GM12878 (cell line): ENCODE measurements around the gene RABEP2. TPM values are rescaled to one million over a fixed set of nuclear protein-coding genes. Genes with fewer than 3 reads are reported as not detected.

Experiments used
- CBX5 ChIP-seq: sonication (generic); IDR thresholded peaks from 2 replicates; pipeline ENCODE4 v1.6.1; 2016; ENCODE audit warnings: low read depth, moderate library complexity, mild to moderate bottlenecking, inconsistent platforms
- PRDM15 ChIP-seq: fragments of 450-650 bp; formaldehyde crosslinking; IDR thresholded peaks from 2 replicates; pipeline ENCODE4 v1.4.0; 2020; ENCODE audit warnings: mild to moderate bottlenecking, moderate library complexity
- RAD21 ChIP-seq: IDR thresholded peaks from 2 replicates; pipeline ENCODE4 v1.6.1; 2011; ENCODE audit warnings: mild to moderate bottlenecking, low read depth, low read length, moderate library complexity; ENCODE audit not compliant: insufficient read depth
- polyA plus RNA-seq, 11 experiments: library from polyadenylated mRNA; depleted of rRNA in 4 of 11; unstranded in 6 of 11; stranded (reverse) in 5 of 11; fragments of >200 nt; fragmentation: Nextera tagmentation in 4 of 11; fragmentation: Illumina TruSeq in 1 of 11; extraction: Ambion mirVana in 4 of 11; extraction: Trizol in 1 of 11; gene quantifications; 1 replicate in 1 of 11; 2 replicates in 10 of 11; pipeline versions ENCODE4 v1.2.1 to v1.2.3, GENCODE V29; 2011 to 2016; ENCODE audit warnings: inconsistent platforms in 2 of 11, missing spikeins in 2 of 11, low read depth in 1 of 11
- small RNA-seq: library from RNA; depleted of rRNA; stranded (forward); fragments of <200 nt; gene quantifications from one replicate; pipeline ENCODE3, GENCODE V24; 2014
- total RNA-seq, 4 experiments: library from RNA; depleted of rRNA in 3 of 4; stranded (reverse); fragments of >200 nt in 3 of 4; fragmentation: Illumina TruSeq in 1 of 4; extraction: Trizol in 1 of 4; gene quantifications; 2 replicates each; pipeline versions ENCODE4 v1.2.1 to v1.2.3, GENCODE V29; 2013 to 2021

RABEP2 gene
- total and polyA plus RNA-seq, 10 of the 15 experiments (the other 5 are each of a cell fraction or from before 2014, with no cell fraction given), result 0.47 to 33.2 (median 18.6) TPM

DNA sequence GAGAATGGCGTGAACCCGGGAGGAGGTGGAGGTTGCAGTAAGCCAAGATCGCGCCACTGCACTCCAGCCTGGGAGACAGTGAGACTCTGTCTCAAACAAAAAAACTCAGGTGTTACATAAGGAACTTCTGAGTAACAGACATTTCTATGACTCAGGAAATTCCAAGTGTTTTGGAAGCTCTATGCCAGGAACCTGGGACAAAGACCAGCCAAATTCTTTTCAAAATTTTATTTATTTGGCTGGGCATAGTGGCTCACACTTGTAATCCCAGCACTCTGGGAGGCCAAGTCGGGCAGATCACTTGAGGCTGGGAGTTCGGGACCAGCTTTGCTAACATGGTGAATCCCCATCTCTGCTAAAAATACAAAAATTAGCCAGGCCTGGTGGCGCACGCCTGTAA lies 66.6 kb downstream of the RABEP2 start (continued):
- TF ChIP-seq PRDM15, result no peak
- TF ChIP-seq CBX5, result no peak
- no peak for TF ChIP-seq RAD21

Small RNA genes within 50 kb of the gene (small RNA-seq; reads per million reads assigned to genes)
- gene RF00416, result not detected

Other genes with a start within 250 kb of the RABEP2 start
Only the 7 nearest of the 10 such genes appear.
- 245 and 274 TPM in 2 replicates for gene TUFM, start 78.9 kb downstream of the RABEP2 start, total RNA-seq (2014; rRNA removed)
- 145 and 161 TPM in 2 replicates for gene TUFM, start 78.9 kb downstream of the RABEP2 start, total RNA-seq (2014; rRNA removed; fragmentation: Illumina TruSeq; extraction: Trizol)
- gene TUFM, start 78.9 kb downstream of the RABEP2 start, total RNA-seq (2021), result 258 and 260 TPM in 2 replicates
- 68.9 and 117 TPM in 2 replicates for gene TUFM, start 78.9 kb downstream of the RABEP2 start, polyA plus RNA-seq (2011; rRNA removed)
- 92.2 and 172 TPM in 2 replicates for gene TUFM, start 78.9 kb downstream of the RABEP2 start, polyA plus RNA-seq (2014; fragmentation: Illumina TruSeq; extraction: Trizol)
- 100 to 1,000 TPM in 1 of 2 experiments, 10 to 100 TPM in 1; 23.4 to 101 TPM for gene TUFM, start 78.9 kb downstream of the RABEP2 start, polyA plus RNA-seq (2014; fragmentation: Nextera tagmentation; extraction: Ambion mirVana)
- 191 and 231 TPM in 2 replicates for gene TUFM, start 78.9 kb downstream of the RABEP2 start, polyA plus RNA-seq (2014; rRNA removed)
- gene TUFM, start 78.9 kb downstream of the RABEP2 start, polyA plus RNA-seq (2016; fragmentation: Nextera tagmentation; extraction: Ambion mirVana), result 100 to 1,000 TPM; 336 to 354 TPM
- 18.4 and 18.5 TPM in 2 replicates for gene SH2B1, start 61.4 kb downstream of the RABEP2 start, total RNA-seq (2014; rRNA removed)
- 9.8 and 10.6 TPM in 2 replicates for gene SH2B1, start 61.4 kb downstream of the RABEP2 start, total RNA-seq (2014; rRNA removed; fragmentation: Illumina TruSeq; extraction: Trizol)
- gene SH2B1, start 61.4 kb downstream of the RABEP2 start, total RNA-seq (2021), result 34.9 and 42.1 TPM in 2 replicates
- gene SH2B1, start 61.4 kb downstream of the RABEP2 start, polyA plus RNA-seq (2011; rRNA removed), result 6.7 and 17.8 TPM in 2 replicates
- gene SH2B1, start 61.4 kb downstream of the RABEP2 start, polyA plus RNA-seq (2014; fragmentation: Illumina TruSeq; extraction: Trizol), result 9.9 and 16.6 TPM in 2 replicates
- gene SH2B1, start 61.4 kb downstream of the RABEP2 start, polyA plus RNA-seq (2014; fragmentation: Nextera tagmentation; extraction: Ambion mirVana), result under 1 TPM; 0.18 to 0.46 TPM
- 34.9 and 44.3 TPM in 2 replicates for gene SH2B1, start 61.4 kb downstream of the RABEP2 start, polyA plus RNA-seq (2014; rRNA removed)
- gene SH2B1, start 61.4 kb downstream of the RABEP2 start, polyA plus RNA-seq (2016; fragmentation: Nextera tagmentation; extraction: Ambion mirVana), result 1 to 10 TPM; 6.0 to 6.8 TPM
- 0.28 and 0.38 TPM in 2 replicates for gene ATP2A1, start 46.8 kb downstream of the RABEP2 start, total RNA-seq (2014; rRNA removed)
- gene ATP2A1, start 46.8 kb downstream of the RABEP2 start, total RNA-seq (2014; rRNA removed; fragmentation: Illumina TruSeq; extraction: Trizol), result 0.28 and 1.6 TPM in 2 replicates
- 0.96 and 1.1 TPM in 2 replicates for gene ATP2A1, start 46.8 kb downstream of the RABEP2 start, total RNA-seq (2021)
- 0.35 and 0.62 TPM in 2 replicates for gene ATP2A1, start 46.8 kb downstream of the RABEP2 start, polyA plus RNA-seq (2011; rRNA removed)
- gene ATP2A1, start 46.8 kb downstream of the RABEP2 start, polyA plus RNA-seq (2014; fragmentation: Illumina TruSeq; extraction: Trizol), result 0.54 and 1.8 TPM in 2 replicates
- under 1 TPM; 0.13 to 0.37 TPM for gene ATP2A1, start 46.8 kb downstream of the RABEP2 start, polyA plus RNA-seq (2014; fragmentation: Nextera tagmentation; extraction: Ambion mirVana)
- 0.77 and 1.3 TPM in 2 replicates for gene ATP2A1, start 46.8 kb downstream of the RABEP2 start, polyA plus RNA-seq (2014; rRNA removed)
- 1 to 10 TPM; 1.5 to 1.7 TPM for gene ATP2A1, start 46.8 kb downstream of the RABEP2 start, polyA plus RNA-seq (2016; fragmentation: Nextera tagmentation; extraction: Ambion mirVana)
- gene CD19, start 6.7 kb upstream of the RABEP2 start, total RNA-seq (2014; rRNA removed), result 93.0 and 99.7 TPM in 2 replicates
- gene CD19, start 6.7 kb upstream of the RABEP2 start, total RNA-seq (2014; rRNA removed; fragmentation: Illumina TruSeq; extraction: Trizol), result 41.5 and 45.1 TPM in 2 replicates
- gene CD19, start 6.7 kb upstream of the RABEP2 start, total RNA-seq (2021), result 86.1 and 91.6 TPM in 2 replicates
- gene CD19, start 6.7 kb upstream of the RABEP2 start, polyA plus RNA-seq (2011; rRNA removed), result 32.1 and 53.9 TPM in 2 replicates
- 38.0 and 62.8 TPM in 2 replicates for gene CD19, start 6.7 kb upstream of the RABEP2 start, polyA plus RNA-seq (2014; fragmentation: Illumina TruSeq; extraction: Trizol)
- gene CD19, start 6.7 kb upstream of the RABEP2 start, polyA plus RNA-seq (2014; fragmentation: Nextera tagmentation; extraction: Ambion mirVana), result 1 to 10 TPM; 1.2 to 7.0 TPM
- 125 and 129 TPM in 2 replicates for gene CD19, start 6.7 kb upstream of the RABEP2 start, polyA plus RNA-seq (2014; rRNA removed)
- gene CD19, start 6.7 kb upstream of the RABEP2 start, polyA plus RNA-seq (2016; fragmentation: Nextera tagmentation; extraction: Ambion mirVana), result 100 to 1,000 TPM in 1 of 2 experiments, 10 to 100 TPM in 1; 98.1 to 114 TPM
- 52.1 and 54.4 TPM in 2 replicates for gene NFATC2IP, start 25.7 kb upstream of the RABEP2 start, total RNA-seq (2014; rRNA removed)
- 33.8 and 37.8 TPM in 2 replicates for gene NFATC2IP, start 25.7 kb upstream of the RABEP2 start, total RNA-seq (2014; rRNA removed; fragmentation: Illumina TruSeq; extraction: Trizol)
- gene NFATC2IP, start 25.7 kb upstream of the RABEP2 start, total RNA-seq (2021), result 44.3 and 51.8 TPM in 2 replicates
- 80.2 and 93.9 TPM in 2 replicates for gene NFATC2IP, start 25.7 kb upstream of the RABEP2 start, polyA plus RNA-seq (2011; rRNA removed)
- 57.1 and 60.7 TPM in 2 replicates for gene NFATC2IP, start 25.7 kb upstream of the RABEP2 start, polyA plus RNA-seq (2014; fragmentation: Illumina TruSeq; extraction: Trizol)
- gene NFATC2IP, start 25.7 kb upstream of the RABEP2 start, polyA plus RNA-seq (2014; fragmentation: Nextera tagmentation; extraction: Ambion mirVana), result 10 to 100 TPM; 12.2 to 16.2 TPM
- gene NFATC2IP, start 25.7 kb upstream of the RABEP2 start, polyA plus RNA-seq (2014; rRNA removed), result 75.1 and 75.2 TPM in 2 replicates
- 10 to 100 TPM; 41.2 to 42.0 TPM for gene NFATC2IP, start 25.7 kb upstream of the RABEP2 start, polyA plus RNA-seq (2016; fragmentation: Nextera tagmentation; extraction: Ambion mirVana)
- 13.2 and 16.7 TPM in 2 replicates for gene SPNS1, start 49.5 kb upstream of the RABEP2 start, total RNA-seq (2014; rRNA removed)
- 3.7 and 4.1 TPM in 2 replicates for gene SPNS1, start 49.5 kb upstream of the RABEP2 start, total RNA-seq (2014; rRNA removed; fragmentation: Illumina TruSeq; extraction: Trizol)
- gene SPNS1, start 49.5 kb upstream of the RABEP2 start, total RNA-seq (2021), result 26.5 and 27.8 TPM in 2 replicates
- 2.7 and 4.8 TPM in 2 replicates for gene SPNS1, start 49.5 kb upstream of the RABEP2 start, polyA plus RNA-seq (2011; rRNA removed)
- 2.5 and 7.2 TPM in 2 replicates for gene SPNS1, start 49.5 kb upstream of the RABEP2 start, polyA plus RNA-seq (2014; fragmentation: Illumina TruSeq; extraction: Trizol)
- 1 to 10 TPM in 1 of 2 experiments, under 1 TPM in 1; 0.16 to 2.3 TPM for gene SPNS1, start 49.5 kb upstream of the RABEP2 start, polyA plus RNA-seq (2014; fragmentation: Nextera tagmentation; extraction: Ambion mirVana)
- 21.4 and 22.5 TPM in 2 replicates for gene SPNS1, start 49.5 kb upstream of the RABEP2 start, polyA plus RNA-seq (2014; rRNA removed)
- 10 to 100 TPM; 27.4 to 37.6 TPM for gene SPNS1, start 49.5 kb upstream of the RABEP2 start, polyA plus RNA-seq (2016; fragmentation: Nextera tagmentation; extraction: Ambion mirVana)
- 1.7 and 2.0 TPM in 2 replicates for gene LAT, start 59.8 kb upstream of the RABEP2 start, total RNA-seq (2014; rRNA removed)
- gene LAT, start 59.8 kb upstream of the RABEP2 start, total RNA-seq (2014; rRNA removed; fragmentation: Illumina TruSeq; extraction: Trizol), result 2.0 and 2.2 TPM in 2 replicates
- gene LAT, start 59.8 kb upstream of the RABEP2 start, total RNA-seq (2021), result 4.0 and 6.9 TPM in 2 replicates
- 3.3 and 5.3 TPM in 2 replicates for gene LAT, start 59.8 kb upstream of the RABEP2 start, polyA plus RNA-seq (2011; rRNA removed)
- gene LAT, start 59.8 kb upstream of the RABEP2 start, polyA plus RNA-seq (2014; fragmentation: Illumina TruSeq; extraction: Trizol), result 1.6 and 2.0 TPM in 2 replicates
- gene LAT, start 59.8 kb upstream of the RABEP2 start, polyA plus RNA-seq (2014; fragmentation: Nextera tagmentation; extraction: Ambion mirVana), result 1 to 10 TPM in 1 of 2 experiments, under 1 TPM in 1; 0.39 to 1.2 TPM
- gene LAT, start 59.8 kb upstream of the RABEP2 start, polyA plus RNA-seq (2014; rRNA removed), result 4.5 and 8.0 TPM in 2 replicates
- gene LAT, start 59.8 kb upstream of the RABEP2 start, polyA plus RNA-seq (2016; fragmentation: Nextera tagmentation; extraction: Ambion mirVana), result 1 to 10 TPM; 1.7 to 4.0 TPM